HG03342 (cell line): ENCODE data around the gene KCNJ2.

Experiments used
- ATAC-seq: cut with Tn5 transposase; IDR thresholded peaks from one replicate; pipeline ENCODE4 v1.9.1; 2021; ENCODE audit warnings: mild to moderate bottlenecking, moderate library complexity; ENCODE audit not compliant: unreplicated experiment

The KCNJ2 gene

GRCh38 chr17:70158591-70158990 is 10.7 kb upstream of the KCNJ2 start:
- ATAC-seq: no peak

- ATAC-seq: no peak
Measured at GRCh38 chr17:70159980-70160379, 9.4 kb upstream of the KCNJ2 start.

DNA sequence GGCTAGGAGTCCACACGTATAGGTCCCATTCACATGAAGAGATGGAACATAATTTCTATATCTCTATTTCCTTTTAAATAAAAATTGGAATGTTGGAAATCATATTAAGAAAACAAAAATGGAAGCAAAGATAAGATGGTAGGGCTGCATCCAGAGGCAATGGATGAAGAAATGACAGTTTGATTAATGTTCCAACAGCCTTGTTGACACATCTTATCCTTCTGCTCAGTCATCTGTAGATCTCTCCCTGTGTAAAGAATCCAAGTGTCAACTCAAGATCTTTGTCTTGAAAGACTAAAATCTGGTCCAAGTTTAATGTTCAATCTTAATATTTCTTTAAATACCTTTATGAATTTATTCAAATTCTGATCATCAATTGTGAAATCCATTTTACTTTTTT is 7.8 kb upstream of the KCNJ2 start:
- ATAC-seq: no peak

DNA sequence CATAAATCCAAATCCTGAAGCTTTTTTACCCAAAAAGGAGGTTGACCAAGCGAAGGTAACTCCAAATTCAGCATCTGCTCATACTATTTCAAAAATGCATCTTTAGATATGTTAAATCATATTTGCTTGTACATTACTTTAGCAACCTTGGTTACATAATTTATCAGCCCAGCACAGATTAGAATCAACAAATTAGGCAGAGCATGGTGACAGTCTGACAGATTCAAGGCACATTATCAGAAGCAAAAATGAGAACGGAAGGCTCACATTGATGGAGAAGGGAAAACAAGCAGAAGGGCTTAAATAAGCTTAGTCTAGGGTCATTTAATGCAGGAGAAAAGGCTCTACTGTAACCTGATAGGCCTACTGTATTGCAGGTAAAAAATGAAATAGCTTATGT is 3.9 kb upstream of the KCNJ2 start:
- no peak for ATAC-seq

- no peak for ATAC-seq
Measured at GRCh38 chr17:70166615-70167014, 2.7 kb upstream of the KCNJ2 start.

DNA sequence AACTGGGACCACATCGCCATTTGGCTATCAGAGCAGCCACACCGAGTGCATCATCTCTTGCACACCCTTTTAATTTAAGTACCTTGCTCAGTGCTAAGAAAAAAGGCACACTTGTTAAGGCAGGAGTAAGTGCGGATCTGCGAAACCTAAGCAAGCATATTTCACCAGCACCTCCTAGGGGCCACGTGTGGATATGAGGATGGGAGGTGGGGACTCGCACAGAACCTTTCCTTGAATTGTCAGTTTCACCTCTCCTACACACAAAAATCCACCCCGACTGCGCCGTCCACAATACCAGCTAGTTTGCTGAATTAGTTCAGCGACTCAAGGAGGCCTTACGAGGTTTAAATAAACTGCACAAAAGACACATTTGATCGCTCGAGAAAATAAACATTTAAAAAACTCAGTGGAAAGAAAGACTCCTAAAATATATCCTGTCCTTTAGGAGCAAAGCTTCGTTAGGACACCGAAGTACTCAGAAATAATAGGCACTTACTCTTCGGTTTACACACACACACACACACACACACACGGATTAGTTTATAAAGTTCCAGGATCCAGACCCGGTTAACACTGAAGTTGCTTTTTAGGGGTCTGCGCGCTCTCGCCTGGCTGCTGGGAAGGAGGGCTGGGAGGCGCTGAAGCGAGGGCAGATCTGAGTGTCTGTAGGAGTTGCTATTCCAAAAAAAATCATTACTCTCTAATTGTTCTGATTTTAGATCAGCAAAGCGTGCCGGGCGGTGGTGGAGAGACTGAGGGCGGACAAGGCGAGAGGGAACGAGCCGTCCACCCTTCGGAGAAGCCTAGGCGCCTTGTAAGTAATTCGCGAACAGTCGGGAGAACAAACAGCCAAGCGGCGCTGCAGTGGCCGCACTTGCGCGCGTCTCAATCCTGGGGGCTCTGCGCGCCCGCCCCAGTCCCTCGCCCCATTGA is 1.0 kb upstream of the KCNJ2 start:
- ATAC-seq: peak; percentile 31

DNA sequence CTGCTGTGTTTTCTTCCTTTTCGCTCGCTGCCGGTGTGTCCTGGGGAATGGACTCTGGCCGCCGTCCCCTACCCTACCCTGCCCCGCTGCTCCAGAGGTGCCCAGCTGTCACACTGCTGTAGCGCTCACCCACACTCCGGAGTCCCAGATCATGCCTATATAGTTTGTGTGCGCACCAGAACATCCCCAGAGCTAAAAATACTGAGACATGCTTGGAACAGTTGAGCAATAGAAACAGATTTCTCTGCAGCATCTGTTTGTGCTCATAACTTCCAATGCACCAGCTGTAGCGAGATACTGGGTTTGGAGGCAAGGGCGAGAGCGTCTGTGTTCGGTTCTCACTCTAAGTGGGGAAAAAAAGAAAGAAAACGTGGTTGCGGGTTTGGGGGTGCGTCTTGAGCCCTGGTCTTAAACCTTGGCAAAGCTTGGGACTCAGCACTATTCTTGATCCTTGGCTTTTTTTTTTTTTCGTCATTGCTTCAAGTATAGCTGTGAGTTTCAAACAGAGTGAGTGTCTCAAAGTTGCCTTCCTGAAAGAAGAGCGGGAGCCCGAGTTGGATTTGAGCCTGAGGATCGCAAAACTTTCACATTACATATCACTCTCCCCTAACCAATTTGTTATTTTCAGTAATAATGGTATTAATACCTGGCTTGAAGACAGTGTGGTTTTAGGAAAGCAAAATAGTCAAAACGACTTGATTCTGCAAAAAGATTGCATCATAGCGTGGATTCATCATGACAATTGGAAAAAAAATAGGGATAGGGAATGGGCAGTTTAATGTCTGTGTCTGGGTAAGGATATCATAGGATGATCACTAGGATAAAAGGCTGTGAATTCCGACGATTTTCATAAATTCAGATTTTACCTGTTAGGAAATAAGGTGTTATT is 621 bp downstream of the KCNJ2 start:
- ATAC-seq: no peak

GRCh38 chr17:70171159-70171558 is 1.8 kb downstream of the KCNJ2 start:
- no peak for ATAC-seq

DNA sequence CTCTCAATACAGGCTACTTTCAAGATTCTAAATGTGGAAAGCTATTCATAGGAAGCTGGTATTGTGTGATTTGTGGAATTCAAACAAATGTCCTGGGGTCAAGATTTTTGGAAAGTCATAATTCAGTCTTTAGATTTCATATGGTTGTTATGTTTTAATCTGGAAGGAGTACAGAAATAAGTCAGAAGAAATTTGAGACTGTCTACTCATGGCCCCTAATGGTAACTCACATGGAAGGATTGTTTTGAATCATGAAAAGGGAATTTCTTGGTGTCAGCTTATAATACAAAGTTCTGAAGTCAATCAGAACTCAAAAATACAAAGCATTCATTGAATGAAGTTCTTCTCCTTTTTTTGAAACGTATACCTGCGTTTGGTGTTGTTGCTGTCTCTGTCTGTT is 3.1 kb downstream of the KCNJ2 start:
- no peak for ATAC-seq

GRCh38 chr17:70172923-70173322 is 3.6 kb downstream of the KCNJ2 start:
- no peak for ATAC-seq

- ATAC-seq: no peak
Measured at GRCh38 chr17:70173681-70174080, 4.3 kb downstream of the KCNJ2 start.

DNA sequence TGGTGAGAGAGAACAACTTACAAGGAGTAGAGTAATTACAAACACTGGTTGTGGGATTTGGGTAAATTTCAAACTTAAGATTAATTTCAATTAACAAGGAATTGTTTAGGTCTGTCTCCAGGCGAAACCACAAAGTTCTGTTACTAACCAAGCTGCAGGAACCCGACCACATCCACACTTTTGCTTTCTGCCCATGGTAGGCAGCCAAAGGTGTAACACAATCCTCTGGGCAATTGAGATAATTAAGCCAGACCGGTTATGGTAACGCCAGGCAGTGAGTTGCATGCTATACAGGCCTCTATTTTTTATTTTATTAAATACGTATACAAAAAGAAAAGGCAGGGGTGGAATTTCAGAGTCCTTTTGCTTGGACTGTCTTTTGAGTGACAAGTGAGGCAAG is 12.0 kb downstream of the KCNJ2 start:
- no peak for ATAC-seq

DNA sequence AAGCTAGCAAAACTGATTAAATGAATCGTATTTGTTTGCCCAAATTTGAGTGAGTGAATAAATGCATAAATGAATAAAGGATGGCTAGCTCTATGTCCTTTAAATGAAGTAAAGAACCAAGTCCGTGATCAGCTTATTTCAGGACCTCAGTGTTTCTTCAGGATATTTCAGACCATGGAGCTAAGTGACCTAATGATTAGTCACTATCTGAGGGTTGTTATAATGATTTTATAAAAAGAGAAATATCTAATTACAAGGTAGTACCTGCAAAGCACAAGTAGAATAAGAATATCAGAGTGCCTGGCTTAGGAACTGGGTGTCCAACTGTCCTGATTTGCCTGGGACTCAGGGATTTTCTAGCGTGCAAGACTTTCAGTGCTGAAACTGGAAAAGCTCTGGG is 12.5 kb downstream of the KCNJ2 start:
- no peak for ATAC-seq

GRCh38 chr17:70183508-70183907 is 14.2 kb downstream of the KCNJ2 start:
- no peak for ATAC-seq

DNA sequence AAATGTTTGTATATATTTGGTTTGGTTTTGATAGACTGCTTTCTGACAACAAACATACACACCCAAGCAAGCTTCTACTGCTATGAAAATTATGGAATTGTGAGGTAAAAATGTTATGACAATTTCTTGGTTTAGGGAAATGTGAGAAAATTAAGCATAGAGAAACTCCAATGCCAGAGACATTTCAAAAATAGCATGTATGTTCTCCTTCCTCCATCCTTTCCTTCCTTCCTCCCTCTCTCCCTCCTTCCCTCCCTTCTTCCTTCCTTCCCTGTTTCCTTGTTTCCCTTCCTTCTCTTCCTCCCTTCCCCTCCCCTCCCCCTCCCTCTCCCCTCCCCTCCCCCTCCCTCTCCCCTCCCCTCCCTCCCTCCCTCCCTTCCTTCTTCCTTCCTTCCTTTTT is 14.9 kb downstream of the KCNJ2 start:
- no peak for ATAC-seq

- no peak for ATAC-seq
Measured at GRCh38 chr17:70184770-70185169, 15.4 kb downstream of the KCNJ2 start.

DNA sequence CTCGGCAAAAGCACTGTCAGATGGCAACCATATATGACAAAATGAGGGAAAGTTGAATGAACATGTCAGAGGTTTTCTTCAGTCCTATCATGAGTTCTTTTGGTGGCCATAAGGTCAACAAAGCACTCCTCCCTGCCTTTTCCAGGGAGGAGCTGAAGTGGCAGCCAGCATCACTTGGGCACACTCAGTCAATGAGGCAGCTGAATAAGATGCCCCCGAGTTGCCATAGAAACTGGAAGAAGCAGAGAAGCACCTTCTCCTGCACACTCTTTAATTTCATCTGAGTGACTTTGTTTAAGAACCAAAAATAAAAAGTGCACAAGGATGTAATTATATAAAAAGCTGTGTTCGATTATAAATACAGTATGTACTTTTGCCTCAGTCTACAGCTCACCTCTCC is 16.0 kb downstream of the KCNJ2 start:
- ATAC-seq: no peak

DNA sequence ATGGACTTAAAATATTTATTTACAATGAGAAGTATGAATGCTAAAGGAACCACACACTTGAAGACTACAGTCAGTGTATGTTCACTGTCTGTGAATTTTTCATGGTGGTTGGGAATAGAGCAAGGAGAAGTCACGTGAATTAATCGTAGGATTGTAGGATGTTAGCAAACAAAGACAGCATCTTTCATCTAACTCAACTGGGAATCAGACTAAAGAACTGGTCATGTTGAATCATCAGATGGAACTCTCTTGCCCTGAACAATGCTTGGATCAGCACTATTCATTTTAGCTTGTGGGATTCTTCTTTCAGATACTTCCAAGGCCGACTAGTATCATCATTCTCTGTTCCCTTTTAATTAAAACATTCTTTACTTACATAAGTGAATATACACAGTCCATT is 18.1 kb downstream of the KCNJ2 start:
- no peak for ATAC-seq

DNA sequence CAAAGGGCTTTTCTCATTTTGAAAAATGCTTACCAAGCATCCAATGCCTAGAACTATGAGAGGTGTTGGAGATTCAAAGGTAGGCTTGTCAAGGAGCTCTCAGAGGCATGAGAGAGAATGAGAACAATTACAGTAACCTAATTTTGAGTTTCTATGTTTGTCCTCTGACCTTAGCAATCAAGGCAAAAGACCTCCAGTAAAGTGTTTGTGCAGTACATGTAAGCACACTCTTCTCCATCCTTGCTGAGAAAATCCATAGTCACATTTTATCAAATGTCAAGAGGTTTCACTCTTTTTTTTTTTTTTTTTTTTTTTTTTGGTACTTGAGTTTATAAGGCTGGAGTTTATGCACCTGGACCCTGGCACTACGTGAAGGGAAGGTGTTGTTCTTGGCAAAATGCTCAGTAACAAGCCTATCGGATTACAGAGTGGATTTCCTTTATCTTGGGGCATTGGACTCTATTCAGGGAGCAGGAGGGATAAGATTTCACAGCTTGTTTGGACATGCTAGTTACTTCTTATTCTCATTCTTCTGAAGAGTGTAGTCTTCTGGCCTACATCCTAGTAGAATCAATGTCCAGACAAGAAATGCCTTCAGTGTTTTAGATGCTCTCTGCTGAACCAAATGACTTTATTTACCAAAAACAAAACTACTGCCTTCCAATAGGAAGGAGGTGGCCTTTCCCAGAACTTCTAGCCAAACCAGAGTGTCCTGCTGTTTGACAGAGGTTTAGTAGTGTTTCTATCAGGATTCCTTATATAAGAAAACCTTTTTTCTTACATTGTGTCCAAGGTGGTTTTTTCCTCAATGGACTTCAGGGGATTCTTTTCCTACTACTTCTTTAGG is 21.9 kb downstream of the KCNJ2 start:
- no peak for ATAC-seq

DNA sequence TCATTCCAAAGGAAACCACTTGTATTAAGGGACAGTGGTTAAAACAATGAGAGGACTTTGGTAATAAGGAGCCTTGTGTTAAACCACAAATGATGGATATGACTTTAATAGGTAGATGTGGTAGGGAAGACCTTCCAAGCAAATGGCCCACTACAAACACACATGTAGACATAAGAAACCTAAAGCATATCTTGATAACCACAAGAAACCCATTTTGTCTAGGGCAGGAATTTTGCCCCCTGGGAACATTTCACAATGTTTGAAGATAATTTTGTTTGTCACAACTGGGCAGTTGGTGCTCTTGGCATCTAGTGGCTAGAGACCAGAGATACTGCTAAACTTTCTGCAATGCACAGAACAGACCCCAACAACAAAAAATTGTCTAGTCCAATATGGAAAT is 25.8 kb downstream of the KCNJ2 start:
- ATAC-seq: no peak

- no peak for ATAC-seq
Measured at GRCh38 chr17:70201872-70202419, 32.6 kb downstream of the KCNJ2 start.
